ENCODE measurements around the gene FOCAD. TPM values are rescaled to one million over a fixed set of nuclear protein-coding genes. Genes with fewer than 3 reads are reported as not detected.

The FOCAD gene
- total RNA-seq, 2 donors from 2014 or later, result 51.6 to 56.8 TPM

- H3K27ac Mint-ChIP-seq, result no peak overlapping the region
These were observed 331.9 kb downstream of the FOCAD start for GRCh38 chr9:21015995-21016394.

GRCh38 chr9:21016701-21017491 lies 332.8 kb downstream of the FOCAD start:
- no peaks in the 10 kb centered on the region for H3K36me3 ChIP-seq (ENCODE audit: control insufficient read depth, insufficient read depth, low read length)
- H3K27ac Mint-ChIP-seq, result no peak overlapping the region
- no peak overlapping the region for H3K9ac ChIP-seq (ENCODE audit: extremely low read depth, low read length, poor library complexity, severe bottlenecking)
- H3K4me1 ChIP-seq (ENCODE audit: control insufficient read depth, insufficient read depth, low read length), result no peaks in the 10 kb centered on the region
- WGBS, 2 experiments (ENCODE audit: insufficient coverage in 1 of 2, insufficient read length in 1 of 2), result 93 to 100% methylated on average over 1 to 2 of the region's 2 CpGs
- H3K27me3 Mint-ChIP-seq (ENCODE audit: insufficient read depth), result no peaks in the 10 kb centered on the region
- H3K4me3 ChIP-seq (ENCODE audit: low read length), result no peak overlapping the region
- no peak for TF ChIP-seq CTCF (conservative IDR thresholded peaks at IDR 0.05)
- H3K9me3 Mint-ChIP-seq, result peaks cover 2% of the 10 kb centered on the region
- no peak for DNase-seq
- peaks cover 9% of the 10 kb centered on the region for H3K4me1 Mint-ChIP-seq
- peaks cover 10% of the 10 kb centered on the region for H3K36me3 Mint-ChIP-seq (ENCODE audit: low read depth)
- H3K27me3 ChIP-seq (ENCODE audit: control insufficient read depth, insufficient read depth, low read length, poor library complexity, severe bottlenecking), result no peaks in the 10 kb centered on the region
- no peak overlapping the region for H3K27ac ChIP-seq (ENCODE audit: low read depth, low read length)
- no peaks in the 10 kb centered on the region for H3K9me3 ChIP-seq (ENCODE audit: control insufficient read depth, low read length)
- no peak overlapping the region for H3K4me3 Mint-ChIP-seq

More at GRCh38 chr9:21015995-21016394, 331.9 kb downstream of the FOCAD start:
- no peak overlapping the region for H3K4me3 Mint-ChIP-seq
- no peak overlapping the region for H3K4me3 ChIP-seq (ENCODE audit: low read length)
- DNase-seq, result no peak
- peaks cover 9% of the 10 kb centered on the region for H3K4me1 Mint-ChIP-seq
- H3K4me1 ChIP-seq (ENCODE audit: control insufficient read depth, insufficient read depth, low read length), result no peaks in the 10 kb centered on the region
- H3K27me3 ChIP-seq (ENCODE audit: control insufficient read depth, insufficient read depth, low read length, poor library complexity, severe bottlenecking), result no peaks in the 10 kb centered on the region
- no peak overlapping the region for H3K27ac ChIP-seq (ENCODE audit: low read depth, low read length)
- H3K9me3 ChIP-seq (ENCODE audit: control insufficient read depth, low read length), result no peaks in the 10 kb centered on the region
- H3K36me3 Mint-ChIP-seq (ENCODE audit: low read depth), result peaks cover 3% of the 10 kb centered on the region
- H3K9ac ChIP-seq (ENCODE audit: extremely low read depth, low read length, poor library complexity, severe bottlenecking), result no peak overlapping the region
- H3K27me3 Mint-ChIP-seq (ENCODE audit: insufficient read depth), result no peaks in the 10 kb centered on the region
- no peaks in the 10 kb centered on the region for H3K36me3 ChIP-seq (ENCODE audit: control insufficient read depth, insufficient read depth, low read length)
- no peaks in the 10 kb centered on the region for H3K9me3 Mint-ChIP-seq
- no peak for TF ChIP-seq CTCF (conservative IDR thresholded peaks at IDR 0.05)

GRCh38 chr9:21018177-21018576 lies 334.1 kb downstream of the FOCAD start:
- Histone ChIP-seq H3K9ac (ENCODE audit: extremely low read depth, low read length, poor library complexity, severe bottlenecking) (no peak overlapping the region), H3K9me3 (ENCODE audit: control insufficient read depth, low read length) (no peaks in the 10 kb centered on the region), H3K4me3 (ENCODE audit: low read length) (no peak overlapping the region), H3K4me1 (ENCODE audit: control insufficient read depth, insufficient read depth, low read length) (no peaks in the 10 kb centered on the region), H3K27ac (ENCODE audit: low read depth, low read length) (no peak overlapping the region), H3K36me3 (ENCODE audit: control insufficient read depth, insufficient read depth, low read length) (no peaks in the 10 kb centered on the region), H3K27me3 (ENCODE audit: control insufficient read depth, insufficient read depth, low read length, poor library complexity, severe bottlenecking) (no peaks in the 10 kb centered on the region)
- H3K27ac Mint-ChIP-seq, result no peak overlapping the region
- no peak for DNase-seq
- peaks cover 14% of the 10 kb centered on the region for H3K36me3 Mint-ChIP-seq (ENCODE audit: low read depth)
- WGBS, 2 experiments (ENCODE audit: insufficient coverage in 1 of 2, insufficient read length in 1 of 2), result 55 to 71% methylated on average over 2 of the region's 2 CpGs
- H3K4me3 Mint-ChIP-seq, result no peak overlapping the region
- H3K4me1 Mint-ChIP-seq, result peaks cover 9% of the 10 kb centered on the region
- H3K9me3 Mint-ChIP-seq, result peaks cover 7% of the 10 kb centered on the region
- H3K27me3 Mint-ChIP-seq (ENCODE audit: insufficient read depth), result no peaks in the 10 kb centered on the region
- TF ChIP-seq CTCF (conservative IDR thresholded peaks at IDR 0.05), result no peak
